CMK (cell line): ENCODE measurements around the gene KIF5C.

Experiments used
- DNase-seq: peaks from one replicate; pipeline ENCODE4 v3.0.0-alpha.2; 2010; ENCODE audit warnings: low read depth

Gene KIF5C

GRCh38 chr2:148888003-148888501, 13.0 kb downstream of the KIF5C start:
- no peak for DNase-seq

DNA sequence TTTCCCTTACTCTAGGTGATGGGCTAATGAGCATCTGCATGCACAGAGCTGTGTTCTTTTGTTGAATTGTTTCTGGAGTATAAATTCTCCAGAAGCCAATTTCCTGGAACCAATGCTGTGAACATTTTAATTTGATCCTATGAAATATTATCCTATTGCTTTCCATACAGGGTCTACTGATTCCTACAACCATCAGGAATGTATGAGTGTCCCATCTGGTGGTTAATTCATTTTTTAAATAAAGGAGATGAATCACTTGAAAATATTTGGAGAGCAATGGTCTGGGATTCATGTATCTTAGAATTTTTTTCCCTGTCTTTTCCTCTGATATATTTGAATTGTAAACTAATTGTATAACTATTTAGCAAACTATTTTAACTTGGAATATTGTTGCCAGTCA, 14.0 kb downstream of the KIF5C start:
- no peak for DNase-seq

DNA sequence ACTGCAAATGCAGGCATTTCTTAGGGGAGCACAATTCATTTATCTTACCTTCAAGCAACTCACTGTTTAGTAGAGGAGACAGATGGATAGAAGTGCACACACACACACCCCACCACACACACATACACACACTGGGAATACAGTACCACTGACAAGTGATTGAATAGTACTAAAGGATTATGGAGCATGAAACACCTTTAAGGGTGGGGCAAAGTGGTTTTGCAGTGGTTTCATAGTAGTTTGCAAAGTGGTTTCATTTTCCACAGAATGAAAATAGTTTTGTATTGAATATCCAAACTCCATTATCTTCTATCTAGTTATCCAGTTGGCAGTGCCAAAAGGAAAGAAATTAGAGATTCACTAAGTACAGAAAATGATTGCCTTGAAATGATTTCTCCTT, 18.9 kb downstream of the KIF5C start:
- DNase-seq = no peak

DNA sequence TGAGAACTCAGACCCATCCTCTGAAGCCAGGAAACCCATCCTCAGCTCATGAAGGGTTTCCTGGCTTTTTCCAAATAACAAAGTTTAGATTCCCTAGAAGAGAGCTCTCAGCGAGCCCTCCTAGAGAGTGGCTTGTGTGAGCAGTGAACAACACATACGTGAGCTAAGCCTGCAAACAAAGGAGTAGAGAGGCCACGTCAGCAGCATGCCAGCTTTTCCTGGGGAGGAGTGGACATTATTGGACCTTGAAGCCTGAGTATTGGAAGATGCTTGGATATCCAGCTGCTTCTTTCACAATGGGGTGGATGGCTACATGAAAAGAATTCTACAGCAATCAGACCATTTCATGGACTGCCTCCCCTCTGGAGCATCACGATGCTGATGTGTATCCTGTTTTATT, 21.1 kb downstream of the KIF5C start:
- no peak for DNase-seq

GRCh38 chr2:148899638-148900318, 24.8 kb downstream of the KIF5C start:
- no peak for DNase-seq

DNA sequence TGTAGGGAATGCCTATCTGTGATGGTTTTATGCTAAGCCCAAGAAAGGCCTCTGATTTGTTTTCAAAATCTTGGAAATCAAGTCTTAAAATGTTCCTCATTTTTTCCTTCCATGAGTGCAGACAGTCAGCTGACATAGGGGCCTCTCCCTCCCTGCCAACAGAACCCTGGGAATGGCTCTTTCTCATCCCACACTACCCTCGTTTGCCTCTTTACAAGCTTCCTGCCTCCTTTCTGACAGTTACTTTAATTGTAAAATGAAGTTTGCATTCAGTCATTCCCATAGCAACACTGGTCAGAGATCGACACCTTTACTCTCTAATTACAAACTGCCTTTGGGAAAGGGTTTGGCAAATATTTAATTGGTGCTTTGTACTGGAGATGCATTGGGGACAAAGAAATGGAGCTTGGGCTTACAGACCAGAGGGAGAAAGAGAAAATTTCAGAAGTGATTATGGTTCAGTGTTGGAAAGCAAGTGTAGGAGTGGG, 25.4 kb downstream of the KIF5C start:
- DNase-seq = no peak

DNA sequence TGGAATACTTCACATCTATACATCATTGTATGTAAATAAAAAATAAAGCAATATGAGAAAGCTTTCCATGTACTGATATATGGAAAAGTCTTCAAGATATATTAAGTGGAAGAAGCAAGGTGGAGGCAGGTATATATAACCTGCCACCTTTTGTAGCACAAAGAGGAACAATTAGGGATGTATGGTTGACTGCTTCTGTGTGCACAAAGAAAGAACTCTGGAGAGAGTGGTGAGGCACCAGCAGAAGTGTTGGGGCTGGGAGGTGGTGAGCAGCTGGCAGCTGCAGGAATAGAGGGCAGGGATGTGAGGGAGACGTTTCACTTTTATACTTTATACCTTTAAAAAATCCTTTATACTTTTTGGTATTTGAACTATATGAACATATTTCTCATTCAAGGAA, 26.1 kb downstream of the KIF5C start:
- DNase-seq = no peak

- no peak for DNase-seq
Measured at GRCh38 chr2:148902798-148903197, 27.8 kb downstream of the KIF5C start.

- no peak for DNase-seq
Measured at GRCh38 chr2:148903294-148903693, 28.3 kb downstream of the KIF5C start.

- no peak for DNase-seq
Measured at GRCh38 chr2:148903979-148904378, 29.0 kb downstream of the KIF5C start.

- no peak for DNase-seq
Measured at GRCh38 chr2:148906124-148906523, 31.1 kb downstream of the KIF5C start.

GRCh38 chr2:148907085-148907785, 32.2 kb downstream of the KIF5C start:
- no peak for DNase-seq

DNA sequence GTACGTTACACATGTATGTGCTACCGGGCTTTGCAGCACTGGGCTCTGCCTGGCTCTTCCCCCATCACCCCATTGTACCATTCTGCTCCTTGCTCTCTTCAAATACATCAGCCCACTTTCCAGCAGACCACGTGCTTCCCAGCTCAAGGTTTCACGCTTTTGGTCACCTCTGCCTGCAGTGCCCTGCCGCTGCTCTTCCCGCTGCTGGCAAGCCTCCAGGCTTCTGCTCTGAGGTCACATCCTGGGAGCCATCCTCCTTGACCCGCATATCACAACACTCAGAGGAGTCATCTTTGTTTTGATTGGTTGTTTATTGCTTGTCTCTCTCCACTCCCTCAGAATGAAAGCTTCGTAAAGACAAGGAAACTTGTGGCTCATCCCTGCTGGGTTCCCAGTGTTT, 34.1 kb downstream of the KIF5C start:
- DNase-seq = no peak

- DNase-seq = no peak
Measured at GRCh38 chr2:148913061-148913460, 38.0 kb downstream of the KIF5C start.

DNA sequence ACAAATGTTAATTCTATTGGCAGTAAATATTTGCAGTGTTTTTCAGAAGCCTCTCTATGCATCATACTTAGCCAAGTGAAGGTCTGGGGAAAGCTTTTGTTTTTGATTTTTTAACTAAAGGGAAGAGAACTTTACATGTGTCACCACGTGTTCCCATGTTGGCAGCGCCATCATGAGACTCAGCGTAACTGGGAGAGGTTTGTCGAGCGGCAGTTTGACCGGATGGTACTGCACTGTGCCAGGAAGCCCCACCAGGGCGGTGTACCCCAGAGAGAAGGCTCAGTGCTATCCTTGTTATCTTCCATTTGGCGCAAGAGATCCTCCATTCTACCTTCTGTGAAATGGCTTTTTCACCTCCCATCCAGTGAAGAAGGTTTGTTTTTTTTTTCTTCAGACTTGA, 38.5 kb downstream of the KIF5C start:
- DNase-seq = no peak

DNA sequence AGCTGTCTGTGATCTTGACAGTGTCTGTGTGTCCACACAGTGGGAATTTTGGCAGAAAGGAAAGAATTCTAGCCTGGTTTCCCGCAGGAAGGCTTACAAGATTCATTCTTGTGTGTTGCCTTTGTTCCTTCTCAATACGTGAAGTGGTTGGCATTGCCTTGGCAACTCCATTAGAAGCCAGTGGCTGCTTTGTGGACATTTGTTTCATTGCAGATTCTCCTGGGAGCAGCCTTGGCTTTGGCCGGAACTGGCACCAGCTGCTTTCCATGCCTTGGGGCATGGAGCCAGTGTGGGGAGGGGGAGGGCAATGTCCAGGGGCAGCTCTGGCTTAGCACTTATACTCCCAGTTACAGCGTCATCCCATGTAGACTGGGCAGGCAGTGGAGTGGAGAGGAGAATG, 39.4 kb downstream of the KIF5C start:
- no peak for DNase-seq

DNA sequence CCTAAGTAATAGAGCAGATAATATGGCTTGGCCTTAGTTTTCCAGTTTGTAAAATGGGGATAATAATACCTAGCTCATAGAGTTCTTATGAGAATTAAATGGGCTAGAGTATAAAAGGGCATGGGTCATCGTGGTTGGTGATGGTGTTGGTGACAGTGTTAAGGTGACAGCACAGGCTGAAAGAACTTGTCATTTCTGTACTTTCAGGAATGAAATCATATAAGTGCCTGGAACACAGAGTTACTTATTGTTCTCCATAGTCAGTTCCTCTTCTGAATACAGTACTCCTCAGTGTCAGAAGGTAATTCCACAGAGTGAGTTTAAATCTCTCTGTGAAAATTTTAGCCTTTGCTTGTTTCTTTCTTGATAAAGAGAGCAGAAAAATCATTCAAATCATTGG, 42.4 kb downstream of the KIF5C start:
- no peak for DNase-seq

DNA sequence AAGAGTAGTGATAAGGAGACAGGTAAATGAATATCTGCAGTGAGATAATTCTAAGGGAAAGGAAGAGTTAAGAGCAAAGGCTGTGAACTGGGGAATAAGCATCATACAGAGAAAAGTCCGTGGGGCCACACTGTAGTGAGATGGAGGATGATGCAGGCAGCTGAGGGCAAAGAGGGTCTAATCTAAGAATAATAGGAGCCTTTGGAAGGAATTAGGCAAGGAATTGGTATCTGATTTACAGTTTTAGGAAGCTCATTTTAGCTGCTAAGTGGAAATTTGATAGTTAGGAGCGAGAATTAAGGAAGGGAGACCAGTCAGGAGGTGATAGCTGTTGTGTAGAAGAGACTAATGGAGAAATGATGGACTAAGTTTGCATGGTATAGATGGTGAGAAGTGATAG, 43.5 kb downstream of the KIF5C start:
- DNase-seq = no peak

GRCh38 chr2:148920559-148920958, 45.5 kb downstream of the KIF5C start:
- no peak for DNase-seq

DNA sequence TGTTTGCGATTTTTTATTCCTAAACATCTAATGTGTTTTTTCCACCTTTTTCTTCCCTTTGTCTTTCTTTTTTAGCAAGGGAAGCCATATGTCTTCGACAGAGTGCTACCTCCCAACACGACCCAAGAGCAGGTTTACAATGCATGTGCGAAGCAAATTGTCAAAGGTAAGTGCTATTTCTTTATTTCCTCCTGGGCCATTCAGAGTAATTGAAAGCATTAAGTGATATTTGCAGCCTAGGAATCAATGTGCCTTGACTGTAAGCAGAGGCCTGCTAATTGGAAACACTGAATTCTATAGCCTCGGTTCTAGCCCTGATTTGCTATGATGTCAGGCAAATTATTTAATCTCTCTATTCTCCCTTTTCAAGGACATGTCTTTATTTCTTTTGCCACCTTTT, 47.0 kb downstream of the KIF5C start:
- no peak for DNase-seq

DNA sequence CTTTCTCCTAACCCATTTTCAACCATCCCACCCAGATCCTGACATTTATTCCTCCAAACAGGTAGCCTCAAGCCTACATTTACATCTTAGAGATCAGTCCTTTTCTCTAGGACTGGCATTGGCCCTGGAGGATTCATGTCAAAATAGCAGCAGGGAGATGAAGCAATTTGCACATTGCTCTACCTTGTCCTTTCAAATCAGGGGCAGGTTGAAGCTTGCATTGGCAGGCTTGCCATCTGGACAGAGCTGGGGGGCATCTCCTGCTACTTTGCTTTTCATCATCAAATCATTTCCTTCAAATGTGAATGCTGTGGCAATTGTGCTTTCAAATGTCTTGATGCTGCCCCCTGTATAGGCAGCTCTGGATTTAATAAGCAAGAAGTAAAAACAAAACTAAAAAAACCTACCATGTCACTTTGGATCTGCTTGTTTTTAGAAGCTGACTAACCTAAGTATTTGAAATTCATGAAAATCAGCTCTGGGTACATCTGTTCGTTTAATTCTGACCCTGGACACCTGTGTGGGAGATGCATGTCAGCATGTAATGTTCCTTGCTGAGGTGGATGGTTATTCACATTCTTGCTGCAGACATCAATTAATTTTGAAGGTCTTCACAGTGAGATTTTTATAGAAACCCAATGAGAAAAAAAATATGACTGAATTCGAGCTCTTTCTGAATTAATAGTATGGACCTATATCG, 47.9 kb downstream of the KIF5C start:
- DNase-seq = no peak

- no peak for DNase-seq
Measured at GRCh38 chr2:148924514-148925178, 49.6 kb downstream of the KIF5C start.
